Transverse colon (tissue), 4 donors: Measurements from ENCODE around the gene ZNF737. TPM values are rescaled to one million over a fixed set of nuclear protein-coding genes. Genes with fewer than 3 reads are reported as not detected.
A peak's percentile ranks its signal among the peaks of the same experiment; 100 is the strongest.
"Not testable (repeated sequence)": the region's sequence is repeated elsewhere in the genome, so short reads cannot be mapped to it uniquely, and the experiment has no call there.

Experiments
- DNase-seq: peaks from one replicate; pipeline ENCODE4 v3.0.0-alpha.2; 2019
- H3K27ac ChIP-seq, 4 donors: fragments of 200-600 bp; sonication (generic); 2 replicates each; pipeline ENCODE4 v1.5.1; 2016 to 2018; ENCODE audit warnings: inconsistent platforms in 4 of 4
- H3K27me3 ChIP-seq: fragments of 200-600 bp; sonication (generic); 2 replicates; pipeline ENCODE4 v1.5.1; 2017; ENCODE audit warnings: inconsistent platforms
- H3K36me3 ChIP-seq, 4 donors: fragments of 200-600 bp; sonication (generic); 2 replicates each; pipeline ENCODE4 v1.5.1; 2017 to 2019; ENCODE audit warnings: inconsistent platforms in 4 of 4
- H3K4me1 ChIP-seq, 4 donors: fragments of 200-600 bp; sonication (generic); 2 replicates each; pipeline ENCODE4 v1.5.1; 2017 to 2020; ENCODE audit warnings: inconsistent platforms in 4 of 4
- H3K4me3 ChIP-seq, 4 donors: fragments of 200-600 bp; sonication (generic); 1 replicate in 1 of 4; 2 replicates in 3 of 4; pipeline versions ENCODE4 v1.5.1 to v1.6.1; 2017 to 2019; ENCODE audit warnings: inconsistent platforms in 4 of 4
- H3K9me3 ChIP-seq, 2 donors: fragments of 200-600 bp; sonication (generic); 2 replicates each; pipeline ENCODE4 v1.5.1; 2017 to 2019; ENCODE audit warnings: inconsistent platforms in 2 of 2
- CTCF ChIP-seq, 5 experiments: fragments of 200-600 bp in 3 of 5; fragments of 450-650 bp in 2 of 5; sonication (generic) in 3 of 5; IDR thresholded peaks; 1 replicate in 2 of 5; 2 replicates in 3 of 5; pipeline ENCODE4 v1.5.1; 2016 to 2017; ENCODE audit warnings: antibody characterized with exemption in 5 of 5, inconsistent platforms in 3 of 5, mild to moderate bottlenecking in 2 of 5, moderate library complexity in 1 of 5
- EP300 ChIP-seq: sonication (generic); formaldehyde crosslinking; IDR thresholded peaks from one replicate; pipeline ENCODE4 v1.6.1; 2017; ENCODE audit warnings: antibody characterized with exemption, low read depth
- POLR2A ChIP-seq: fragments of 450-650 bp; IDR thresholded peaks from one replicate; pipeline ENCODE4 v1.6.1; 2016; ENCODE audit warnings: antibody characterized with exemption, mild to moderate bottlenecking, moderate library complexity
- POLR2AphosphoS5 ChIP-seq, 3 donors: sonication (generic); formaldehyde crosslinking; IDR thresholded peaks; one replicate each; pipeline ENCODE4 v1.6.1; 2016; ENCODE audit warnings: antibody characterized with exemption in 3 of 3
- WGBS, 2 donors: methylation state at CpG; one replicate each; pipeline ENCODE4 v1.1.5; 2018; ENCODE audit warnings: low coverage in 1 of 2; 5-methylcytosine and 5-hydroxymethylcytosine counted together
- in situ Hi-C, 4 donors: fragments of 200-750 bp; cut with MboI; loops; one replicate each; pipeline versions ENCODE4 v1.15.0 to v1.15.1; 2017; ENCODE audit warnings: low sequenced_read_pairs in 3 of 4, low pct_ligation_motif_present in 1 of 4, low pct_unique_long_range_greater_than_20kb in 1 of 4
- intact Hi-C: fragments of 100-400 bp; cut with DNase I; formaldehyde crosslinking; loops from one replicate; pipeline ENCODE4 v1.15.1; 2023; ENCODE audit warnings: low total_unique reads
- total RNA-seq, 4 donors: library from RNA; depleted of rRNA; stranded (reverse); fragments of >200 nt; gene quantifications; one replicate each; pipeline ENCODE4 v1.1.0, GENCODE V29; 2016

ZNF737 gene
- total RNA-seq, 4 donors from 2014 or later: 5.6 to 16.4 (median 13.6) TPM

- 95 to 100% methylated on average over 1 of the region's 1 CpG for WGBS, 2 donors
- H3K36me3 ChIP-seq: no peaks in the 10 kb centered on the region
- H3K4me1 ChIP-seq: no peaks in the 10 kb centered on the region
- in situ Hi-C loops: no loop called here
- no peaks in the 10 kb centered on the region for H3K27me3 ChIP-seq
- no peak overlapping the region for H3K27ac ChIP-seq
- TF ChIP-seq POLR2AphosphoS5 (IDR thresholded peaks at IDR 0.05): no peak
- no peak for TF ChIP-seq POLR2A
- TF ChIP-seq EP300: no peak
- no peak for TF ChIP-seq CTCF (IDR thresholded peaks at IDR 0.05)
- intact Hi-C loops: no loop called here
- H3K4me3 ChIP-seq: no peak overlapping the region
- peaks cover 4 to 16% of the 10 kb centered on the region in 2 donors for H3K9me3 ChIP-seq
- DNase-seq: no peak
These were observed 42.4 kb upstream of the ZNF737 start for GRCh38 chr19:20607943-20608342.

- Histone ChIP-seq H3K4me1 (no peaks in the 10 kb centered on the region), H3K27ac (no peak overlapping the region), H3K27me3 (no peaks in the 10 kb centered on the region), H3K36me3 (peaks cover 0 to 76% (median 15%) of the 10 kb centered on the region in 4 donors), H3K4me3 (no peak overlapping the region), H3K9me3 (peaks cover 68% of the 10 kb centered on the region in 2 donors)
- no peak for TF ChIP-seq EP300
- TF ChIP-seq POLR2AphosphoS5 (IDR thresholded peaks at IDR 0.05): no peak
- TF ChIP-seq POLR2A: no peak
- no peak for TF ChIP-seq CTCF (IDR thresholded peaks at IDR 0.05)
- intact Hi-C loops (no loop called here), in situ Hi-C loops (no loop called here)
- no peak for DNase-seq
These were observed 7.0 kb downstream of the ZNF737 start for GRCh38 chr19:20558571-20558970.

GRCh38 chr19:20558011-20558410, 7.6 kb downstream of the ZNF737 start:
- H3K4me1 ChIP-seq: no peaks in the 10 kb centered on the region
- H3K36me3 ChIP-seq: peaks cover 0 to 76% (median 17%) of the 10 kb centered on the region in 4 donors
- in situ Hi-C loops: no loop called here
- no peaks in the 10 kb centered on the region for H3K27me3 ChIP-seq
- intact Hi-C loops: no loop called here
- TF ChIP-seq CTCF (IDR thresholded peaks at IDR 0.05) (peak in 1 of 5 experiments; percentile 4), POLR2A (no peak)
- H3K27ac ChIP-seq: no peak overlapping the region
- DNase-seq: no peak
- H3K4me3 ChIP-seq: no peak overlapping the region
- H3K9me3 ChIP-seq: peaks cover 70 to 73% of the 10 kb centered on the region in 2 donors
- 84 to 87% methylated on average over 4 of the region's 4 CpGs for WGBS, 2 donors

- H3K4me1 ChIP-seq, H3K4me3 ChIP-seq, DNase-seq, in situ Hi-C loops, H3K27me3 ChIP-seq, H3K27ac ChIP-seq: not testable (repeated sequence)
- 93% methylated on average over 7 of the region's 7 CpGs for WGBS, 2 donors
- peaks cover 99% of the 10 kb centered on the region in 2 donors for H3K9me3 ChIP-seq
- peaks cover 3 to 86% (median 46%) of the 10 kb centered on the region in 4 donors for H3K36me3 ChIP-seq
- intact Hi-C loops: loop anchor here (5.0 kb wide), 1 partner anchor 1678 kb away; no protein-coding TSS in a partner anchor
These were observed 20.8 kb downstream of the ZNF737 start for GRCh38 chr19:20544667-20545333.

GRCh38 chr19:20530303-20530702, 35.3 kb downstream of the ZNF737 start:
- H3K27ac ChIP-seq, in situ Hi-C loops, H3K4me1 ChIP-seq, H3K36me3 ChIP-seq, DNase-seq, H3K27me3 ChIP-seq, H3K4me3 ChIP-seq, intact Hi-C loops: not testable (repeated sequence)
- H3K9me3 ChIP-seq: peaks cover 34 to 38% of the 10 kb centered on the region in 2 donors
- WGBS, 2 donors: 100% methylated on average over 2 of the region's 29 CpGs; no CpG with 5 or more reads in 1 of the 2 donors
